Measurements from ENCODE around the gene TMSB15A.

TMSB15A gene

GRCh38 chrX:102515975-102516941 is at the start of gene TMSB15A:
Gene TMSB15A, minus strand, starts transcription at chrX:102516739.
- Histone ChIP-seq H3K4me1 (ENCODE audit: low read depth, poor library complexity, severe bottlenecking) (no peaks in the 10 kb centered on the region), H3K27ac (no peak within 1 kb of the TSS), H3K9ac (peak within 1 kb of the TSS; percentile 47; the same call in 1 of the 2 replicates), H3K79me2 (ENCODE audit: insufficient read depth, low read depth) (no peaks in the 10 kb centered on the region), H3K4me2 (peak within 1 kb of the TSS; percentile 63), H4K20me1 (ENCODE audit: insufficient read depth) (no peaks in the 10 kb centered on the region), H3K4me3 (IDR thresholded peaks at IDR 0.05; ENCODE audit: insufficient read depth, low read depth, low read length) (no peak within 1 kb of the TSS), H3K27me3 (ENCODE audit: insufficient read depth, low read depth) (no peaks in the 10 kb centered on the region), H3K36me3 (ENCODE audit: insufficient read depth) (no peaks in the 10 kb centered on the region), H2AFZ (ENCODE audit: low read depth) (peak within 1 kb of the TSS; percentile 71)
- TF ChIP-seq CTCF (conservative IDR thresholded peaks at IDR 0.05; ENCODE audit: low read depth, low read length) = no peak

GRCh38 chrX:102560423-102561068 is 44.0 kb upstream of the TMSB15A start:
- no peak for TF ChIP-seq CTCF (conservative IDR thresholded peaks at IDR 0.05; ENCODE audit: low read depth, low read length)
- Histone ChIP-seq H2AFZ (ENCODE audit: low read depth) (no peak overlapping the region), H3K9ac (no peak overlapping the region), H3K27me3 (ENCODE audit: insufficient read depth, low read depth) (no peaks in the 10 kb centered on the region), H4K20me1 (ENCODE audit: insufficient read depth) (no peaks in the 10 kb centered on the region), H3K27ac (no peak overlapping the region), H3K4me2 (no peak overlapping the region), H3K4me1 (ENCODE audit: low read depth, poor library complexity, severe bottlenecking) (no peaks in the 10 kb centered on the region), H3K36me3 (ENCODE audit: insufficient read depth) (no peaks in the 10 kb centered on the region), H3K4me3 (IDR thresholded peaks at IDR 0.05; ENCODE audit: insufficient read depth, low read depth, low read length) (no peak overlapping the region), H3K79me2 (ENCODE audit: insufficient read depth, low read depth) (no peaks in the 10 kb centered on the region)

- Histone ChIP-seq H4K20me1 (ENCODE audit: insufficient read depth) (no peaks in the 10 kb centered on the region), H3K27ac (no peak overlapping the region), H2AFZ (ENCODE audit: low read depth) (no peak overlapping the region), H3K79me2 (ENCODE audit: insufficient read depth, low read depth) (no peaks in the 10 kb centered on the region), H3K36me3 (ENCODE audit: insufficient read depth) (no peaks in the 10 kb centered on the region), H3K27me3 (ENCODE audit: insufficient read depth, low read depth) (no peaks in the 10 kb centered on the region), H3K4me3 (IDR thresholded peaks at IDR 0.05; ENCODE audit: insufficient read depth, low read depth, low read length) (no peak overlapping the region), H3K4me1 (ENCODE audit: low read depth, poor library complexity, severe bottlenecking) (no peaks in the 10 kb centered on the region), H3K9ac (no peak overlapping the region), H3K4me2 (no peak overlapping the region)
- TF ChIP-seq CTCF (conservative IDR thresholded peaks at IDR 0.05; ENCODE audit: low read depth, low read length) = no peak
Measured at GRCh38 chrX:102558607-102559006, 42.1 kb upstream of the TMSB15A start.

GRCh38 chrX:102548231-102548630 is 31.7 kb upstream of the TMSB15A start:
- Histone ChIP-seq H4K20me1 (ENCODE audit: insufficient read depth) (no peaks in the 10 kb centered on the region), H3K79me2 (ENCODE audit: insufficient read depth, low read depth) (no peaks in the 10 kb centered on the region), H3K4me3 (IDR thresholded peaks at IDR 0.05; ENCODE audit: insufficient read depth, low read depth, low read length) (no peak overlapping the region), H3K9ac (no peak overlapping the region), H2AFZ (ENCODE audit: low read depth) (no peak overlapping the region), H3K27ac (no peak overlapping the region), H3K4me1 (ENCODE audit: low read depth, poor library complexity, severe bottlenecking) (peaks cover 19% of the 10 kb centered on the region), H3K27me3 (ENCODE audit: insufficient read depth, low read depth) (no peaks in the 10 kb centered on the region), H3K4me2 (no peak overlapping the region), H3K36me3 (ENCODE audit: insufficient read depth) (no peaks in the 10 kb centered on the region)
- TF ChIP-seq CTCF (conservative IDR thresholded peaks at IDR 0.05; ENCODE audit: low read depth, low read length) = no peak

Measured in KMS-11 (cell line).